Esophagus muscularis mucosa (tissue), 4 donors: ENCODE results near the gene USP25.

Source experiments
- CTCF ChIP-seq, 3 experiments: fragments of 200-600 bp in 2 of 3; fragments of 450-650 bp in 1 of 3; sonication (generic) in 2 of 3; IDR thresholded peaks; one replicate each; pipeline ENCODE4 v1.5.1; 2017 to 2019; ENCODE audit warnings: antibody characterized with exemption in 3 of 3, mild to moderate bottlenecking in 2 of 3, moderate library complexity in 1 of 3
- EP300 ChIP-seq: sonication (generic); formaldehyde crosslinking; IDR thresholded peaks from one replicate; pipeline ENCODE4 v1.6.1; 2017; ENCODE audit warnings: antibody characterized with exemption
- POLR2A ChIP-seq: fragments of 450-650 bp; IDR thresholded peaks from one replicate; pipeline ENCODE4 v1.6.1; 2017; ENCODE audit warnings: antibody characterized with exemption, moderate library complexity, mild to moderate bottlenecking, low read depth
- POLR2AphosphoS5 ChIP-seq, 2 donors: sonication (generic); formaldehyde crosslinking; IDR thresholded peaks; one replicate each; pipeline ENCODE4 v1.6.1; 2017; ENCODE audit warnings: antibody characterized with exemption in 2 of 2

DNA sequence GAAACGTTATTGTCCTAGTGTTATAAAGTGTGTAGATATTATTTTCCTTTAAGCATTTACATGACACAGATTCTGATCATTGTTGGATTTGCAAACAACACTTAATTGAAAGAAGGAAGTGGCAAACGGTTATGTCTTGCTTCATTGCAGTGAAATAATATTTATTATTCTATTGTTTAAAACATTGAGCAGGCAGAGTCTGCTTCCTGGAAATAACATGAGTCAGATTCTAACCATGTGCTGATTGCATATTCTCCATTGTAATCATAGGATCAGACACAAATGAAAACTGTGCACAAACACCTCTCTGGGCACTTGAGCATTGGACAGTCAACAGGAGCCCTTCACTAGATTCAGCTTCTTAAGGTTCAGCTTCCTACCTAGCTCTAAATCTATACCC is 46.8 kb upstream of the USP25 start:
- TF ChIP-seq CTCF (IDR thresholded peaks at IDR 0.05) (no peak), POLR2AphosphoS5 (IDR thresholded peaks at IDR 0.05) (no peak), POLR2A (no peak), EP300 (no peak)
